ENCODE measurements around the gene KAZN.

Gene KAZN

GRCh38 chr1:15146971-15147376 is 548.5 kb downstream of the KAZN start:
- DNase-seq (ENCODE audit: low read depth in 3 of 3, low spot score in 1 of 3), result no peak

GRCh38 chr1:15148004-15148403 is 549.5 kb downstream of the KAZN start:
- no peak for DNase-seq (ENCODE audit: low read depth in 3 of 3, low spot score in 1 of 3)

GRCh38 chr1:15148475-15148874 is 550.0 kb downstream of the KAZN start:
- no peak for DNase-seq (ENCODE audit: low read depth in 3 of 3, low spot score in 1 of 3)

- DNase-seq (ENCODE audit: low read depth in 3 of 3, low spot score in 1 of 3), result no peak
Observed at GRCh38 chr1:15148941-15149340, 550.5 kb downstream of the KAZN start.

- DNase-seq (ENCODE audit: low read depth in 3 of 3, low spot score in 1 of 3), result no peak
Observed at GRCh38 chr1:15150376-15150775, 551.9 kb downstream of the KAZN start.

- DNase-seq (ENCODE audit: low read depth in 3 of 3, low spot score in 1 of 3), result no peak
Observed at GRCh38 chr1:15151377-15151806, 552.9 kb downstream of the KAZN start.

- no peak for DNase-seq (ENCODE audit: low read depth in 3 of 3, low spot score in 1 of 3)
Observed at GRCh38 chr1:15151871-15152270, 553.4 kb downstream of the KAZN start.

- DNase-seq (ENCODE audit: low read depth in 3 of 3, low spot score in 1 of 3), result no peak
Observed at GRCh38 chr1:15152318-15153183, 554.1 kb downstream of the KAZN start.

- DNase-seq (ENCODE audit: low read depth in 3 of 3, low spot score in 1 of 3), result no peak
Observed at GRCh38 chr1:15153184-15153841, 554.8 kb downstream of the KAZN start, which contains the start of gene TMEM51. TMEM51 (plus strand) TSS chr1:15153747; CDS start chr1:15215088, 61,341 bp downstream.

- DNase-seq (ENCODE audit: low read depth in 3 of 3, low spot score in 1 of 3), result peak in 1 of 3 donors; percentile 28
Observed at GRCh38 chr1:15153842-15154479, 555.5 kb downstream of the KAZN start.

- DNase-seq (ENCODE audit: low read depth in 3 of 3, low spot score in 1 of 3), result no peak
Observed at GRCh38 chr1:15154480-15155036, 556.1 kb downstream of the KAZN start.

GRCh38 chr1:15155191-15155590 is 556.7 kb downstream of the KAZN start:
- DNase-seq (ENCODE audit: low read depth in 3 of 3, low spot score in 1 of 3), result no peak

- no peak for DNase-seq (ENCODE audit: low read depth in 3 of 3, low spot score in 1 of 3)
Observed at GRCh38 chr1:15155888-15156741, 557.6 kb downstream of the KAZN start.

- DNase-seq (ENCODE audit: low read depth in 3 of 3, low spot score in 1 of 3), result no peak
Observed at GRCh38 chr1:15156807-15157380, 558.4 kb downstream of the KAZN start.

- no peak for DNase-seq (ENCODE audit: low read depth in 3 of 3, low spot score in 1 of 3)
Observed at GRCh38 chr1:15157524-15158399, 559.3 kb downstream of the KAZN start.

- no peak for DNase-seq (ENCODE audit: low read depth in 3 of 3, low spot score in 1 of 3)
Observed at GRCh38 chr1:15158506-15159165, 560.2 kb downstream of the KAZN start.

GRCh38 chr1:15159166-15159555 is 560.7 kb downstream of the KAZN start:
- no peak for DNase-seq (ENCODE audit: low read depth in 3 of 3, low spot score in 1 of 3)

GRCh38 chr1:15160626-15161025 is 562.1 kb downstream of the KAZN start:
- no peak for DNase-seq (ENCODE audit: low read depth in 3 of 3, low spot score in 1 of 3)

- no peak for DNase-seq (ENCODE audit: low read depth in 3 of 3, low spot score in 1 of 3)
Observed at GRCh38 chr1:15167386-15167785, 568.9 kb downstream of the KAZN start.

Measured in stimulated activated CD4-positive, alpha-beta T cell treated with anti-CD3 and anti-CD28 coated beads, TNF-alpha, amount 100 ng/mL, for 1 hour (primary cell).